GM12864 (cell line): ENCODE results near the gene MICU2.

Experiments used
- DNase-seq: peaks from one replicate; pipeline ENCODE4 v3.0.0-alpha.2; 2011; ENCODE audit warnings: low read depth
- H3K4me3 ChIP-seq: 2 replicates; pipeline ENCODE4 v1.5.1; 2011; ENCODE audit warnings: mild to moderate bottlenecking, low read depth, low read length, control low read depth
- CTCF ChIP-seq: IDR thresholded peaks from 2 replicates; pipeline ENCODE4 v1.5.1; 2011; ENCODE audit warnings: low read depth, mild to moderate bottlenecking, moderate library complexity, low read length, control low read depth, inconsistent platforms; ENCODE audit errors: missing control alignments

The MICU2 gene

GRCh38 chr13:21470785-21471184 lies 133.2 kb downstream of the MICU2 start:
- TF ChIP-seq CTCF: no peak
- H3K4me3 ChIP-seq: no peak overlapping the region
- no peak for DNase-seq

- no peak for DNase-seq
- no peak for TF ChIP-seq CTCF
- no peak overlapping the region for H3K4me3 ChIP-seq
These were observed 137.4 kb downstream of the MICU2 start for GRCh38 chr13:21466527-21466926.

- no peak overlapping the region for H3K4me3 ChIP-seq
- DNase-seq: no peak
- no peak for TF ChIP-seq CTCF
These were observed 138.2 kb downstream of the MICU2 start for GRCh38 chr13:21465710-21466160.

DNA sequence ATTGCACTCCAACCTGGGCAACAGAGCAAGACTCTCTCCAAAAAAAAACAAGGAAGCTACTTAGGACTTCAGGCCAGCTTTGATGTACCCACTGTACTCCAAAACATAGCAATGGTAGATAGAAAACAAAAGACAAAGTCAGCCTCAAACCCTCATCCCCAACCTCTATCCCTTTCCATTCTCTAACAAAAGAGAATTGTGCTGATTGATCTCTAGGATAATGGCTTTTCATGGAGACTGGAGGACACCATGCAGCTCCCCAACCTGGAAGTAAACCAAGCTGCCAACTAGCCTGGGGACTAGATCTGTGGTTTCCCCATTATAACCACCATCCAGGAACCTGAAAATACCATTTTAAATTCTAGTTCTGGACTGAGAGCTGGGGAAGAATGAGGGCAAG lies 140.5 kb downstream of the MICU2 start:
- H3K4me3 ChIP-seq: no peak overlapping the region
- no peak for TF ChIP-seq CTCF
- no peak for DNase-seq

- H3K4me3 ChIP-seq: no peak overlapping the region
- DNase-seq: no peak
- TF ChIP-seq CTCF: no peak
These were observed 142.8 kb downstream of the MICU2 start for GRCh38 chr13:21461131-21461530.

- TF ChIP-seq CTCF: no peak
- peak within 1 kb of the TSS; percentile 98 for H3K4me3 ChIP-seq
- DNase-seq: no peak
These were observed 144.9 kb downstream of the MICU2 start, which contains the start of gene ZDHHC20 for GRCh38 chr13:21458813-21459701. ZDHHC20 (minus strand) TSS chr13:21459303; CDS start chr13:21459171, 132 bp downstream.

GRCh38 chr13:21458451-21458812 lies 145.5 kb downstream of the MICU2 start:
- no peak for TF ChIP-seq CTCF
- peak overlapping the region; percentile 98 for H3K4me3 ChIP-seq
- no peak for DNase-seq
